A673 (cell line): Measurements from ENCODE around the gene FTO. TPM values are rescaled to one million over a fixed set of nuclear protein-coding genes. Genes with fewer than 3 reads are reported as not detected.
A peak's percentile ranks its signal among the peaks of the same experiment; 100 is the strongest.

Source experiments
- BruUV-seq: library from RNA; stranded (reverse); fragments of 400-500 nt; replicated peaks from 2 replicates; lab custom pipeline; 2021; lab: Mats Ljungman, UMichigan
- CTCF ChIA-PET: fragments of 300-600 bp; sonication (Branson Sonifier 250); formaldehyde crosslinking; loops from one replicate; lab custom pipeline; 2022; ENCODE audit warnings: antibody characterized with exemption; lab: Charles Lee
- POLR2A ChIA-PET: fragments of 300-600 bp; sonication (Branson Sonifier 250); formaldehyde crosslinking; loops from one replicate; lab custom pipeline; 2022; ENCODE audit warnings: antibody characterized with exemption; ENCODE audit not compliant: low non-redundant PET; lab: Charles Lee
- DNase-seq: peaks from one replicate; pipeline ENCODE4 v3.0.0-alpha.2; 2015; ENCODE audit warnings: low spot score
- H3K27ac ChIP-seq: fragments of 200-600 bp; sonication (generic); 2 replicates; pipeline ENCODE4 v1.5.1; 2016; ENCODE audit warnings: mixed run types, low read depth, mild to moderate bottlenecking, mixed read lengths, antibody characterized with exemption, low read length; ENCODE audit not compliant: poor library complexity, severe bottlenecking
- H3K27me3 ChIP-seq: fragments of 200-600 bp; sonication (generic); replicated peaks from 2 replicates; pipeline ENCODE4 v1.6.1; 2017; ENCODE audit warnings: mixed run types, low read depth, mild to moderate bottlenecking, mixed read lengths, antibody characterized with exemption, low read length; ENCODE audit not compliant: insufficient read depth, poor library complexity
- H3K36me3 ChIP-seq: fragments of 200-600 bp; sonication (generic); 2 replicates; pipeline ENCODE4 v1.6.1; 2016; ENCODE audit warnings: mixed run types, mild to moderate bottlenecking, mixed read lengths, antibody characterized with exemption, low read length; ENCODE audit not compliant: insufficient read depth, poor library complexity, severe bottlenecking
- H3K4me1 ChIP-seq: fragments of 200-600 bp; sonication (generic); 2 replicates; pipeline ENCODE4 v1.6.1; 2017; ENCODE audit warnings: mixed run types, mild to moderate bottlenecking, mixed read lengths, antibody characterized with exemption, low read length; ENCODE audit not compliant: insufficient read depth, poor library complexity, severe bottlenecking
- H3K4me3 ChIP-seq: fragments of 200-600 bp; sonication (generic); 2 replicates; pipeline ENCODE4 v1.5.1; 2016; ENCODE audit warnings: low read depth, mixed run types, mild to moderate bottlenecking, mixed read lengths, low read length; ENCODE audit not compliant: poor library complexity, severe bottlenecking
- H3K9me3 ChIP-seq: fragments of 200-600 bp; sonication (generic); 2 replicates; pipeline ENCODE4 v1.6.1; 2016; ENCODE audit warnings: mixed run types, low read depth, mild to moderate bottlenecking, mixed read lengths, antibody characterized with exemption, low read length; ENCODE audit not compliant: poor library complexity, severe bottlenecking
- EZH2 ChIP-seq: fragments of 200-600 bp; sonication (generic); IDR thresholded peaks from 2 replicates; pipeline ENCODE4 v1.6.1; 2017; ENCODE audit warnings: borderline replicate concordance, low read depth, mild to moderate bottlenecking, mixed read lengths, antibody characterized with exemption, low read length; ENCODE audit not compliant: poor library complexity, severe bottlenecking
- intact Hi-C: fragments of 100-400 bp; cut with micrococcal nuclease; formaldehyde crosslinking; loops from one replicate; pipeline ENCODE4 v1.10.0; 2022; ENCODE audit not compliant: unreplicated experiment
- total RNA-seq: library from RNA; stranded (reverse); gene quantifications from 2 replicates; pipeline ENCODE4 v1.2.3, GENCODE V29; 2021
- TF ChIP-seq, protein P1 (sequence below): fragments of 300-800, 200-600 bp; sonication (generic); conservative IDR thresholded peaks from 2 replicates; pipeline ENCODE4 v1.5.1; 2017; ENCODE audit warnings: low read depth, mild to moderate bottlenecking, antibody characterized with exemption, low read length, moderate library complexity, mixed read lengths

FTO gene
- total RNA-seq, 1 experiment from 2014 or later, result 73.4 TPM

DNA sequence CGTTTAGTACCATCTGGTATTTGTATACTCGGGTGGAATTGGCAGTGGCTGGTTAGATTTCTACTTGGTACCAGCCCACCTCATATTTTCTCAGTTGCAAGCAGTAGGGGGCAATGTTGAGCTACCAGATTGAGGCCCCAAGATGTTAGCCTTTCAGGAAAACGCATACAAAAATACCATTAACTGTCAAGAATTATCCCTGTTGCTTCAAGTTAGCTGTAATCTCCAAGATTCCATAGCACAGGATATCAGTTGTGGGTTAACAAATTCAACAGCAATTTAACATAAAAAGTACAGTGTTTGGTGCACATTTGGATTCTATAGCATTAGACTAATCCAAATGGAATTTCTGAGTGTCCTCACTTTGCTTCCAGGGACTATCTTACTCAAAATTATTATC is 188.2 kb downstream of the FTO start:
- H3K27me3 ChIP-seq, result no peaks in the 10 kb centered on the region
- BruUV-seq, result no TSS peak
- H3K36me3 ChIP-seq, result no peaks in the 10 kb centered on the region
- H3K9me3 ChIP-seq, result no peaks in the 10 kb centered on the region
- peak; percentile 77 for DNase-seq
- TF ChIP-seq, protein P1, sequence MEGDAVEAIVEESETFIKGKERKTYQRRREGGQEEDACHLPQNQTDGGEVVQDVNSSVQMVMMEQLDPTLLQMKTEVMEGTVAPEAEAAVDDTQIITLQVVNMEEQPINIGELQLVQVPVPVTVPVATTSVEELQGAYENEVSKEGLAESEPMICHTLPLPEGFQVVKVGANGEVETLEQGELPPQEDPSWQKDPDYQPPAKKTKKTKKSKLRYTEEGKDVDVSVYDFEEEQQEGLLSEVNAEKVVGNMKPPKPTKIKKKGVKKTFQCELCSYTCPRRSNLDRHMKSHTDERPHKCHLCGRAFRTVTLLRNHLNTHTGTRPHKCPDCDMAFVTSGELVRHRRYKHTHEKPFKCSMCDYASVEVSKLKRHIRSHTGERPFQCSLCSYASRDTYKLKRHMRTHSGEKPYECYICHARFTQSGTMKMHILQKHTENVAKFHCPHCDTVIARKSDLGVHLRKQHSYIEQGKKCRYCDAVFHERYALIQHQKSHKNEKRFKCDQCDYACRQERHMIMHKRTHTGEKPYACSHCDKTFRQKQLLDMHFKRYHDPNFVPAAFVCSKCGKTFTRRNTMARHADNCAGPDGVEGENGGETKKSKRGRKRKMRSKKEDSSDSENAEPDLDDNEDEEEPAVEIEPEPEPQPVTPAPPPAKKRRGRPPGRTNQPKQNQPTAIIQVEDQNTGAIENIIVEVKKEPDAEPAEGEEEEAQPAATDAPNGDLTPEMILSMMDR, result peak; percentile 85
- no peak for TF ChIP-seq EZH2
- CTCF ChIA-PET, result interaction anchor here (1.0 to 1.5 kb wide), 3 partner anchors 119 to 342 kb away, joined by 3 to 6 read pairs (median 4); no protein-coding TSS in a partner anchor
- POLR2A ChIA-PET, result interaction anchor here (0.6 kb wide), 1 partner anchor 99 kb away, joined by 6 read pairs; no protein-coding TSS in a partner anchor
- H3K27ac ChIP-seq, result no peak overlapping the region
- intact Hi-C loops, result loop anchor here (5.0 to 10.0 kb wide), 5 partner anchors 120 to 1365 kb away; partner anchors contain the start of gene IRX3
- peaks cover 42% of the 10 kb centered on the region for H3K4me1 ChIP-seq
- H3K4me3 ChIP-seq, result no peak overlapping the region

DNA sequence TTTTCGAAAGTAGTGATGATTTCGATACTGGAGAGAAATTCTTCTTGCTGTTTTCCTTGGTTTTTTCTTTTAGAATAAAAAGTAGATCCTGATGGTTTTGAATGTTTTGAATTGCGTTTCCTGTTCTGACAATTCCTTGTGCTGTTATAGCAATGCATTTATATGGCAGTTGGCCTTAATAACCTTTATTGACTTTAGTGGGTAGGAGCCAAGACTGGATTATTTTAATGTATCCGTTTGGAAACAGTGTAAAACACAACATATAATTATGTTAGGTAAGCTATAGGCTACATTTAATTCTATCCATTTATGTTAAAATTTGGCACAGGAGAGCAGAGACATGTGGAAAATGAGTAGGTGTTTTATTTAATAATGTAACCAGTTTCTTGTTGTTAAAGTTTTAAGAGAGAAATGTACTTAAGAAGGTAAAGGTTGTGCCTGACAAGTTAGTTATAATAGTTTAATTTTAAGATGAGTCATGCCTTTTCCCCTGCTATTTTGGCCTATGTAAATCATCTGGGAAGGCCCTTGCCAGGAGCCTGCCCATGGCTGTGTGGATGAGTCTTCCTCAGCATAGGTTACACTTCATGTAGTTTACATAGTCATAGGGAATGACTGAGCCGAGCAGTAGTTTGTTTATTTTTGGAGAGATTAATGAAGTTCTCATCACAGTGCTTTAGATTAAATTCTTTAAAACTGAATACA is 189.9 kb downstream of the FTO start:
- POLR2A ChIA-PET, result no interaction called here
- no TSS peak for BruUV-seq
- CTCF ChIA-PET, result no interaction called here

DNA sequence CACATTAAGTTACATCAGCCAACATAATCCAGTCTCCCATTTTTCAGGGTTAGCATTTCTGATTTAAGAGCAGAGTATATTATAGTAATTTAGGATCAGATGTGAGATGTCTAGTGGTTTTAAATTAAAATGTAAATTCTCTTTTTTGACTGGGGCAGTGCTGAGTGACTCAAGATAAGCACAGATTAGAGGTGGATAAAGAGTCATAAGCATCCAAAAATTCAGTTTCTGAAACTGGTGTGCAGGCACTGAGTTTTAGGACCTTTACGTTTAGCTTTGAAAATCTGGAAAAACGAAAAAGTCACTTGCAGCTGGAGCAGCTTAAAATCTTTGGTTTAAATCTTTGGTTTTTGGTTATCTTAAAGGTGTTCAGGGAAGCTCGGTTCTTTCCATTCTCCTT is 190.7 kb downstream of the FTO start:
- no TSS peak for BruUV-seq
- H3K36me3 ChIP-seq, result no peaks in the 10 kb centered on the region
- ChIA-PET CTCF (no interaction called here), POLR2A (no interaction called here)
- TF ChIP-seq, protein P1, result no peak
- no peak for TF ChIP-seq EZH2
- no peaks in the 10 kb centered on the region for H3K27me3 ChIP-seq
- H3K4me1 ChIP-seq, result peaks cover 57% of the 10 kb centered on the region
- no peaks in the 10 kb centered on the region for H3K9me3 ChIP-seq
- no peak for DNase-seq
- no peak overlapping the region for H3K4me3 ChIP-seq
- no peak overlapping the region for H3K27ac ChIP-seq
- intact Hi-C loops, result loop anchor here (5.0 to 10.0 kb wide), 5 partner anchors 122 to 1363 kb away; partner anchors contain the start of gene IRX3

More for the DNA sequence above, 189.9 kb downstream of the FTO start:
- Histone ChIP-seq H3K4me1 (peaks cover 49% of the 10 kb centered on the region), H3K27ac (peak overlapping the region; percentile 22), H3K27me3 (no peaks in the 10 kb centered on the region), H3K9me3 (no peaks in the 10 kb centered on the region), H3K4me3 (no peak overlapping the region), H3K36me3 (no peaks in the 10 kb centered on the region)
- DNase-seq, result peak; percentile 44
- no peak for TF ChIP-seq EZH2
- TF ChIP-seq, protein P1, result no peak
- intact Hi-C loops, result loop anchor here (5.0 to 10.0 kb wide), 5 partner anchors 122 to 1363 kb away; partner anchors contain the start of gene IRX3
